Measurements from ENCODE around the gene GTF3C5.

DNA sequence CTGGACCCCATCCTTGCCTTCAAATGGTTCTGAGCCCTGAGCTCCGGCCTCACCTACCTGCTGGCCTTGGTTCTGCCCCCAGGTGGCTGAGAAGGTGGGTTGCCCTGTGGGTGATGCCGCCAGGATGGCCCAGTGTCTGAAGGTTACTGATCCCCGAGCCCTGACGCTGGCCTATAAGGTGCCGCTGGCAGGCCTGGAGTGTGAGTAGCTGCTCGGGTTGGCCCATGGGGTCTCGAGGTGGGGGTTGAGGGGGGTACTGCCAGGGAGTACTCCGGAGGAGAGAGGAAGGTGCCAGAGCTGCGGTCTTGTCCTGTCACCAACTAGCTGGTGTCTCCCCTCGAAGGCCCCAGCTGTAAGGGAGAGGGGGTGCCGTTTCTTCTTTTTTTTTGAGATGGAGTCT is 36.2 kb downstream of the GTF3C5 start:
- TF ChIP-seq, protein P1, sequence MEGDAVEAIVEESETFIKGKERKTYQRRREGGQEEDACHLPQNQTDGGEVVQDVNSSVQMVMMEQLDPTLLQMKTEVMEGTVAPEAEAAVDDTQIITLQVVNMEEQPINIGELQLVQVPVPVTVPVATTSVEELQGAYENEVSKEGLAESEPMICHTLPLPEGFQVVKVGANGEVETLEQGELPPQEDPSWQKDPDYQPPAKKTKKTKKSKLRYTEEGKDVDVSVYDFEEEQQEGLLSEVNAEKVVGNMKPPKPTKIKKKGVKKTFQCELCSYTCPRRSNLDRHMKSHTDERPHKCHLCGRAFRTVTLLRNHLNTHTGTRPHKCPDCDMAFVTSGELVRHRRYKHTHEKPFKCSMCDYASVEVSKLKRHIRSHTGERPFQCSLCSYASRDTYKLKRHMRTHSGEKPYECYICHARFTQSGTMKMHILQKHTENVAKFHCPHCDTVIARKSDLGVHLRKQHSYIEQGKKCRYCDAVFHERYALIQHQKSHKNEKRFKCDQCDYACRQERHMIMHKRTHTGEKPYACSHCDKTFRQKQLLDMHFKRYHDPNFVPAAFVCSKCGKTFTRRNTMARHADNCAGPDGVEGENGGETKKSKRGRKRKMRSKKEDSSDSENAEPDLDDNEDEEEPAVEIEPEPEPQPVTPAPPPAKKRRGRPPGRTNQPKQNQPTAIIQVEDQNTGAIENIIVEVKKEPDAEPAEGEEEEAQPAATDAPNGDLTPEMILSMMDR (conservative IDR thresholded peaks at IDR 0.05 in 1 of 2, IDR thresholded peaks at IDR 0.05 in 1 of 2; ENCODE audit: low read depth in 1 of 2, low read length in 2 of 2) = no peak
- no peak for TF ChIP-seq EZH2 (IDR thresholded peaks at IDR 0.05; ENCODE audit: low read length, missing control alignments)
